ENCODE measurements around the gene OR10H2.
"Not testable (repeated sequence)": the region's sequence is repeated elsewhere in the genome, so short reads cannot be mapped to it uniquely, and the experiment has no call there.

Gene OR10H2

DNA sequence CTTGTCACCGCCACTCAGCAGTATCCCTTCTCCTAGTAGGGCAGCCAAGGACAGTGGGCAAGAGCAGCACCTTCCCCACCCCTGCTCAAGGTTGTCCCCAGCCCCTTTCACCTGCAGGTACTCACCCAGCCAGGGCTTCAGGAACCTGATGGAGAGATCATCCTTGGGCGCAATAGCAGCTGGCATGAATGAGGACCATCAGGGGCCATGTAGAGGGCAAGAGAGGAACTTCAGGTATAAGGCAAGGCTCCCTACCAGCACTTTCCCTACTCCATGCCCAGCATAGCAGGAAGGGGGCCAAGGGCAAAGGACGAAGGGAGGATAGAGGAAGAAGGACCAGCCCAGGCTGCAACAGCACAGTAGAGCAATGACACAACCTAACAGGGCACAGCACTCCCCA is 46.3 kb downstream of the OR10H2 start:
- not testable (repeated sequence) for DNase-seq

DNA sequence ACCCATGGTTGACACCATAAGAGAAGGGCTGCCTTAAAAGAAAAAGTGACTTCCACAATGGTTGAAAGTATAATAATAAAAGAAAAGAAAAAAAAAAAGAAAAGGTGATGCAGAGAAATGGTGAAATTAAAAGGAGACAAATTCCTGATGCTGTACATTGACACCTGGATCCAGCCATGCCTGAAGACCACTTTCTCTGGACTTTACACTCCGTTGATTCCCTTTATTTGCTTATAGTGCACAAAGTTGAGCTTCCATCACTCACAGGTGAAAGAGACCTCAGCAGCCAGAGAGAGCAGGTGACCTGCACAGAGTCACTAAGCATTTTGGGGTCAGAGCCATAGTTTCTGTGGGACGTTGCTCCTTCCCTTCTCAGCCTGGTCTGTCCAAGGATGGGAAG is 47.4 kb downstream of the OR10H2 start:
- no peak for DNase-seq

DNA sequence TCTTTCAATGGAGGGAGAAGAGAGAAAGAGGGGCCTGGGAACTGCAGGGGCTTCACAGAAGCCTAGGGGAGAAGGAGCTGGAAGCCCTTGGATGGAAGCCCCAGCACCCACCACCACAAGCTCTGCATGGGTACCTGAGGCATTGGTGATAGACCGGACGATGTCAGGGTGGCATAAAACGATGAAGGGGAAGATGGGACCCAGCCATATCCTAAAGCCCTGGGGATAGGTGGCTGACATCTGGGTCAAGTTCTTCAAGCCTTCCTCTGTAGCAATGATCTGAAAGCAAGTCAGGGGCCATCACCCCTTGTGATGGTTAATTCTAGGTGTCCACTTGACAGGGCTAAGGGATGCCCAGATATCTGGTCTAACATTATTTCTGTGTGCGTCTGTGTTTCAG is 48.4 kb downstream of the OR10H2 start:
- DNase-seq, result no peak

DNA sequence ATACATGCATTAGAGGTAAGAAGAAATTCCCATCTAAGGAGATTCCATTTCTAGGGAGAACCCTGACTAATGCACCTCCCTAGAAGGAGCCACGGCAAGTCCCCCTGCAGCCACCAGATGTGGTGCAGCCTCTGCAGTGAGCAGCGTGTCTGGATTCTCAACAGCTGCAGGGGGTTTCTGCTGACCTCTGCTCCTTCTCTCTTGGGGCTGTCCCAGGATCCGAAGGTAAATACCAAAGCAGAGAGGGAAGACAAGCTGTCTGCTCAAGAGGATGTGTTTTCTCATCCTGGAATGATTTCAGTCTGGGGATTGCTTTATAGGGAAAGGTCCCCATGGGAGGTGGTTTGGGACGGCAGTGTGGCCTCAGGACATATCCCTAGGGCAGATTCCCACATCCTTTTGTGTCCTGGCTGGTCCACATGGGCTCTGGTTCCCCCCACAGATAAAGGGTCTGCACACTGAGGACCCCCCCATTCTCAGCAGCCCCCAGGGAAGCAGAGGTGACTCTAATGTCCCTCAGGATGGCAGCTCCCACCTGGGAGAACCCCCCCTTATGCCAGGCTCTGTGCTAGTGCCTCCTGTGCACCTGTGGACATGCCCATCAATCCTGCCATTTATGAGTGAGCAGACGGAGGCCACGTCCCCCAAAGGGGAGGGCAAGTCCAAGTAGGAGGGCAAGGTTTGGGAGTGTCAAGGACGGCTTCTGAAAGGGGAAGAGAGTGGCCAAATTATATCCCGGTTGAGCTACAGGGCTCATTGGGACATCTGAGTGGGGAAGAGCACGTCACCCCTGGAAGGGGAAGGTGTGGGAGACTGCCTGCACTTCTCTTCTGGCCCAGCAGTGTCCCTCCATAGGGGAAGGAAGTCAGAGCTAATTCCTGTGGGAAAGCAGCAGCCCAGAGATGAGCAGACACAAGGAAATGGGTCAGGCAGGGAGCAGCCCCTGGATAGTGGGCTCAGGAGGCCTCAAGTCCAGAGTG is 49.5 kb downstream of the OR10H2 start:
- no peak for DNase-seq
